DND-41 (cell line): Measurements from ENCODE around the gene MVB12B.

Experiments used
- EZH2 ChIP-seq: IDR thresholded peaks from 3 replicates; pipeline ENCODE4 v1.6.1; 2012; ENCODE audit warnings: borderline replicate concordance, low read depth, mild to moderate bottlenecking, moderate library complexity, low read length, inconsistent platforms; ENCODE audit not compliant: severe bottlenecking
- TF ChIP-seq, protein P1 (sequence below): IDR thresholded peaks from 2 replicates; pipeline ENCODE4 v1.5.1; 2012; ENCODE audit warnings: borderline replicate concordance, low read length, moderate library complexity, mild to moderate bottlenecking; ENCODE audit not compliant: poor library complexity, severe bottlenecking; ENCODE audit errors: extremely low read depth

DNA sequence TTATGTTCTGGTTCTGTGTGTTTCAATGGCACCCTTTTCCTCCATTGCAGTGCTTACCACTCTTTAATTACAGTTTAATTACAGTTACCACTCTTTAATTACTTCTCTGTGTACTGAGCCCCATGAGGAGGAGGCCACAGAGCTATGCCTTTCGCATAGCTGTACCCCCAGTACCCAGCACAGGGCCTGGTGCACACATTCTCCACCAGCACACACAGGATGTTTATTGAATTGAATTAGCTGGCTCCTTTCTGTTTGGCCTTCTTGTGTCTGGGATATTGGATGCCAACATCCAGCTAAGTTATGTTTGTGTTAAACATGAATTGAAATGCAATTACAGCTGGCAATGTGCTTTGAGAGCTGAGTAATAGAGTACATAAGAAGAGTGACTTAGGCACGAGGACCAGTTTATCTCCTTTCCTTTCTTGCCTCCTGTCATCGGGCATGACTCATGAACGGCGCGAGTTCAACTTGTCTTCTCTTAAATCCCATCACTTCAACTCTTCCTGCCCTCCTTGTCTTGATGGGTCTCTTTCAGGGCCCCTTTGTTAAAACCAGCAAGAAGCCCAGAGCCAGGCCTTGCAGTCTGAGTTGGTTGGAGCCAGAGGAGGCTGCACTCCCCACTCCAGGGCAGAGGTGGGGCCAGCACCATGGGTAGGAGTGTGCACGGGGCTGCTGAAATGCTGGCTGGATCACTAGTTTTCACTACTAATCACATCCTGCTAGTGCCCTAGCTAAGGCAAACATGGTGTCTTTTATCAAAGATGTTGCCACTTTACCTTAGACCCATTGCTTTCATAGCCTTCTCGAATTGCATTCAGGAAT, 37.4 kb downstream of the MVB12B start:
- TF ChIP-seq, protein P1, sequence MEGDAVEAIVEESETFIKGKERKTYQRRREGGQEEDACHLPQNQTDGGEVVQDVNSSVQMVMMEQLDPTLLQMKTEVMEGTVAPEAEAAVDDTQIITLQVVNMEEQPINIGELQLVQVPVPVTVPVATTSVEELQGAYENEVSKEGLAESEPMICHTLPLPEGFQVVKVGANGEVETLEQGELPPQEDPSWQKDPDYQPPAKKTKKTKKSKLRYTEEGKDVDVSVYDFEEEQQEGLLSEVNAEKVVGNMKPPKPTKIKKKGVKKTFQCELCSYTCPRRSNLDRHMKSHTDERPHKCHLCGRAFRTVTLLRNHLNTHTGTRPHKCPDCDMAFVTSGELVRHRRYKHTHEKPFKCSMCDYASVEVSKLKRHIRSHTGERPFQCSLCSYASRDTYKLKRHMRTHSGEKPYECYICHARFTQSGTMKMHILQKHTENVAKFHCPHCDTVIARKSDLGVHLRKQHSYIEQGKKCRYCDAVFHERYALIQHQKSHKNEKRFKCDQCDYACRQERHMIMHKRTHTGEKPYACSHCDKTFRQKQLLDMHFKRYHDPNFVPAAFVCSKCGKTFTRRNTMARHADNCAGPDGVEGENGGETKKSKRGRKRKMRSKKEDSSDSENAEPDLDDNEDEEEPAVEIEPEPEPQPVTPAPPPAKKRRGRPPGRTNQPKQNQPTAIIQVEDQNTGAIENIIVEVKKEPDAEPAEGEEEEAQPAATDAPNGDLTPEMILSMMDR: no peak
- no peak for TF ChIP-seq EZH2
